GM12865 (cell line): ENCODE measurements around the gene TARBP1.

ENCODE experiments used
- DNase-seq: peaks from one replicate; pipeline ENCODE4 v3.0.0; 2010; ENCODE audit warnings: low read depth
- H3K4me3 ChIP-seq: 2 replicates; pipeline ENCODE4 v1.5.1; 2011; ENCODE audit warnings: mild to moderate bottlenecking, low read depth, low read length, control low read depth
- TF ChIP-seq, protein P1 (sequence below): IDR thresholded peaks from 2 replicates; pipeline ENCODE4 v1.5.1; 2011; ENCODE audit warnings: low read length, control low read depth, low read depth, inconsistent platforms; ENCODE audit not compliant: insufficient read depth; ENCODE audit errors: missing control alignments

Gene TARBP1

GRCh38 chr1:234427950-234428646 is 50.9 kb downstream of the TARBP1 start:
- TF ChIP-seq, protein P1, sequence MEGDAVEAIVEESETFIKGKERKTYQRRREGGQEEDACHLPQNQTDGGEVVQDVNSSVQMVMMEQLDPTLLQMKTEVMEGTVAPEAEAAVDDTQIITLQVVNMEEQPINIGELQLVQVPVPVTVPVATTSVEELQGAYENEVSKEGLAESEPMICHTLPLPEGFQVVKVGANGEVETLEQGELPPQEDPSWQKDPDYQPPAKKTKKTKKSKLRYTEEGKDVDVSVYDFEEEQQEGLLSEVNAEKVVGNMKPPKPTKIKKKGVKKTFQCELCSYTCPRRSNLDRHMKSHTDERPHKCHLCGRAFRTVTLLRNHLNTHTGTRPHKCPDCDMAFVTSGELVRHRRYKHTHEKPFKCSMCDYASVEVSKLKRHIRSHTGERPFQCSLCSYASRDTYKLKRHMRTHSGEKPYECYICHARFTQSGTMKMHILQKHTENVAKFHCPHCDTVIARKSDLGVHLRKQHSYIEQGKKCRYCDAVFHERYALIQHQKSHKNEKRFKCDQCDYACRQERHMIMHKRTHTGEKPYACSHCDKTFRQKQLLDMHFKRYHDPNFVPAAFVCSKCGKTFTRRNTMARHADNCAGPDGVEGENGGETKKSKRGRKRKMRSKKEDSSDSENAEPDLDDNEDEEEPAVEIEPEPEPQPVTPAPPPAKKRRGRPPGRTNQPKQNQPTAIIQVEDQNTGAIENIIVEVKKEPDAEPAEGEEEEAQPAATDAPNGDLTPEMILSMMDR, result no peak
- H3K4me3 ChIP-seq, result no peak overlapping the region
- no peak for DNase-seq

GRCh38 chr1:234413990-234414389 is 65.0 kb downstream of the TARBP1 start:
- H3K4me3 ChIP-seq, result no peak overlapping the region
- DNase-seq, result no peak

GRCh38 chr1:234413485-234413884 is 65.5 kb downstream of the TARBP1 start:
- no peak overlapping the region for H3K4me3 ChIP-seq
- TF ChIP-seq, protein P1, result no peak
- no peak for DNase-seq

More at GRCh38 chr1:234413990-234414389, 65.0 kb downstream of the TARBP1 start:
- TF ChIP-seq, protein P1, result no peak

DNA sequence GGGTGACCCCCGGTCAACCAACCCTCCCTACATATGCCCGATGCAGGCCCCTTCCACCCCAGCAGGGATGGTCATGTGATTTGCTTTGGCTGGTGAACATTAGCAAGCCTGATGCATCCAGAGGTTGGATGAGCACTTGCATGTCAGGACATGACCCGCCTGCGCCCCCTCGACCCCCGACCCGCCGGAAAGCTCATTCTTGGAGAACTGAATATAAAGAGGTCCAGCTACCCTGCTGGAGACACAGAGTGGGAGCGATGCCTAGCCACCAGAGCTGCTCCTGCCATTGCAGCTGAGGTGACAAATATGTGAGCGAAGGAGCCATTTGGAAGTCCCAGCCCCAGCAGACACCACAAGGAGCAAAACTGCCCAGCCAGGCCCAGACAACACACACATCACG is 66.1 kb downstream of the TARBP1 start:
- DNase-seq, result no peak
- TF ChIP-seq, protein P1, result no peak

DNA sequence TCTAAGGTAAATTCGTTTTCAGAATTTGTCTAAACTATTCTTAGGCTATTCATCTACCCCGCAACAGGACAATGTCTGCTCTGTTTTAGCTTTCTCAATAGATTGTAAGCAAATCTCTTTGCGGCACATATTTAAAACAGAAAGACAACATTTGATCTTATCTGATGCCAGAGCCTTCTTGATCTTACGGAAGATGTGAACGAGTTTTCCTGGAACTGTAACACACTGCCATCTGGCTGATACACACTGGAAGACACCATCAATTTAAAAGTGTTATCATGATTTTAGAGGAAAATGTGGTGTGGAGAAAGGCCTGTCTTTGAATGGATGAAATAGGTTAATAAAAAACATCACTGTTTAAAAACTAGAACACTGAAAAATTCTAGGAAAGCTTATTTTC is 69.7 kb downstream of the TARBP1 start:
- no peak for DNase-seq
- no peak overlapping the region for H3K4me3 ChIP-seq
- TF ChIP-seq, protein P1, result no peak

More for the DNA sequence above, 66.1 kb downstream of the TARBP1 start:
- H3K4me3 ChIP-seq, result no peak overlapping the region

DNA sequence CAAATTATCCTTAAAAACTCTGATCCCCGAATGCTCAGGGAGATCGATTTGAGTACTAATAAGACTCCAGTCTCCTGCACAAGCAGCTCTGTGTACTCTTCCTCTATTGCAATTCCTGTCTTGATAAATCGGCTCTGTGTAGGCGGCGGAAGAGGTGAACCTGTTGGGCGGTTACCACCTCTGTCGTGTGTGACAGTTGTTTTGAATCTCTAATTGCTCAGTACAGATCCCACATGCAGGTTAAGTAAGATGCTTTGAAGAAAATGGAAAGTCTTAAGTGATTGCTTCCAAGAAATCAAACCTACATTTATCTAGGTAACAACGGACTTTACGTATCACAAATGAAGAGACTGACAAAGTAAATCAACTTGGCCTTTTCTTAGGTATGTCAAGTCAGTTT is 70.2 kb downstream of the TARBP1 start:
- TF ChIP-seq, protein P1, result no peak
- H3K4me3 ChIP-seq, result no peak overlapping the region

GRCh38 chr1:234406871-234407270 is 72.1 kb downstream of the TARBP1 start:
- TF ChIP-seq, protein P1, result no peak
- no peak for DNase-seq
- H3K4me3 ChIP-seq, result no peak overlapping the region

More for the DNA sequence above, 70.2 kb downstream of the TARBP1 start:
- DNase-seq, result no peak
